GM23338 (cell line): ENCODE measurements around the gene RHO. TPM values are rescaled to one million over a fixed set of nuclear protein-coding genes. Genes with fewer than 3 reads are reported as not detected.

ENCODE experiments used
- ATAC-seq: fragments of 200-7000 bp; cut with Tn5 transposase; 3 replicates; pipeline ENCODE4 v1.9.1; 2020
- DNase-seq: peaks from one replicate; pipeline ENCODE4 v3.0.0-alpha.2; 2015; ENCODE audit warnings: low spot score
- H2AFZ ChIP-seq: fragments of 200-600 bp; sonication (generic); 2 replicates; pipeline ENCODE4 v1.8.0; 2016; ENCODE audit warnings: antibody characterized with exemption, mild to moderate bottlenecking, moderate library complexity
- H3F3A ChIP-seq: fragments of 200-600 bp; sonication (generic); replicated peaks from 2 replicates; pipeline ENCODE4 v1.8.0; 2017; ENCODE audit warnings: antibody characterized with exemption, mixed run types, low read depth
- H3K27ac ChIP-seq: fragments of 200-600 bp; sonication (generic); 2 replicates; pipeline ENCODE4 v1.6.1; 2016; ENCODE audit warnings: low read depth
- H3K27me3 ChIP-seq: fragments of 200-600 bp; sonication (generic); 2 replicates; pipeline ENCODE4 v1.8.0; 2016; ENCODE audit warnings: mild to moderate bottlenecking, mixed run types, moderate library complexity; ENCODE audit not compliant: insufficient read depth
- H3K36me3 ChIP-seq: fragments of 200-600 bp; sonication (generic); 2 replicates; pipeline ENCODE4 v1.8.0; 2016; ENCODE audit warnings: mild to moderate bottlenecking; ENCODE audit not compliant: insufficient read depth
- H3K4me1 ChIP-seq: fragments of 200-600 bp; sonication (generic); 2 replicates; pipeline ENCODE4 v1.8.0; 2016; ENCODE audit warnings: mild to moderate bottlenecking, moderate library complexity; ENCODE audit not compliant: insufficient read depth
- H3K4me2 ChIP-seq: fragments of 200-600 bp; sonication (generic); 2 replicates; pipeline ENCODE4 v1.7.1; 2017; ENCODE audit warnings: mixed run types
- H3K4me3 ChIP-seq: fragments of 200-600 bp; sonication (generic); 2 replicates; pipeline ENCODE4 v1.6.1; 2016; ENCODE audit warnings: mixed run types
- H3K79me2 ChIP-seq: fragments of 200-600 bp; sonication (generic); replicated peaks from 2 replicates; pipeline ENCODE4 v1.8.0; 2017; ENCODE audit warnings: mild to moderate bottlenecking; ENCODE audit not compliant: insufficient read depth
- H3K9me2 ChIP-seq: fragments of 200-600 bp; sonication (generic); 2 replicates; pipeline ENCODE4 v1.8.0; 2017; ENCODE audit not compliant: insufficient read depth
- H4K20me1 ChIP-seq: fragments of 200-600 bp; sonication (generic); replicated peaks from 2 replicates; pipeline ENCODE4 v1.8.0; 2017; ENCODE audit warnings: mild to moderate bottlenecking; ENCODE audit not compliant: insufficient read depth
- H3K27ac Mint-ChIP-seq: 2 replicates; pipeline ENCODE4 v1.8.0; 2020; ENCODE audit warnings: inconsistent platforms, mild to moderate bottlenecking, moderate library complexity, mixed read lengths
- H3K27me3 Mint-ChIP-seq: 3 replicates; pipeline ENCODE4 v1.8.0; 2022; ENCODE audit warnings: low read depth, mild to moderate bottlenecking, moderate library complexity, mixed read lengths, inconsistent platforms; ENCODE audit not compliant: insufficient read depth, poor library complexity
- H3K36me3 Mint-ChIP-seq: 3 replicates; pipeline ENCODE4 v1.8.0; 2021; ENCODE audit warnings: low read depth, mild to moderate bottlenecking, inconsistent platforms, moderate library complexity, mixed read lengths
- H3K4me1 Mint-ChIP-seq: 3 replicates; pipeline ENCODE4 v1.8.0; 2020; ENCODE audit warnings: mild to moderate bottlenecking, inconsistent platforms, mixed read lengths
- H3K4me3 Mint-ChIP-seq: 3 replicates; pipeline ENCODE4 v1.8.0; 2021; ENCODE audit warnings: moderate library complexity, mild to moderate bottlenecking, inconsistent platforms, mixed read lengths
- H3K9me3 Mint-ChIP-seq: 3 replicates; pipeline ENCODE4 v1.8.0; 2020; ENCODE audit warnings: moderate library complexity, mild to moderate bottlenecking, inconsistent platforms, mixed read lengths
- CREB1 ChIP-seq: fragments of 250-450 bp; sonication (Bioruptor Pico); IDR thresholded peaks from 2 replicates; pipeline ENCODE4 v1.5.0; 2020; ENCODE audit warnings: low read depth, mild to moderate bottlenecking, moderate library complexity
- EZH2 ChIP-seq: fragments of 200-600 bp; sonication (generic); IDR thresholded peaks from one replicate; pipeline ENCODE4 v1.8.0; 2017; ENCODE audit warnings: antibody characterized with exemption, mild to moderate bottlenecking, low read depth; ENCODE audit not compliant: unreplicated experiment
- EZH2phosphoT487 ChIP-seq: fragments of 200-600 bp; sonication (generic); IDR thresholded peaks from one replicate; pipeline ENCODE4 v1.8.1; 2018; ENCODE audit warnings: antibody characterized with exemption; ENCODE audit not compliant: unreplicated experiment
- JUNB ChIP-seq: IDR thresholded peaks from one replicate; pipeline ENCODE4 v1.6.1; 2016; ENCODE audit warnings: antibody characterized with exemption; ENCODE audit not compliant: unreplicated experiment
- NANOG ChIP-seq: IDR thresholded peaks from 2 replicates; pipeline ENCODE4 v1.6.1; 2016; ENCODE audit warnings: antibody characterized with exemption, borderline replicate concordance
- POLR2AphosphoS5 ChIP-seq: IDR thresholded peaks from 2 replicates; pipeline ENCODE4 v1.6.1; 2016; ENCODE audit warnings: antibody characterized with exemption, low read depth
- REST ChIP-seq: IDR thresholded peaks from one replicate; pipeline ENCODE4 v1.6.1; 2018; ENCODE audit warnings: antibody characterized with exemption; ENCODE audit not compliant: unreplicated experiment
- STAT1 ChIP-seq: IDR thresholded peaks from one replicate; pipeline ENCODE4 v1.6.1; 2016; ENCODE audit warnings: antibody characterized with exemption; ENCODE audit not compliant: unreplicated experiment
- ZNF114 ChIP-seq: fragments of 250-450 bp; sonication (Bioruptor Pico); IDR thresholded peaks from 2 replicates; pipeline ENCODE4 v1.5.0; 2020; ENCODE audit warnings: mild to moderate bottlenecking, moderate library complexity
- ZNF331 ChIP-seq: fragments of 250-450 bp; sonication (Bioruptor Pico); IDR thresholded peaks from 2 replicates; pipeline ENCODE4 v1.5.0; 2020; ENCODE audit warnings: low read depth, mild to moderate bottlenecking, moderate library complexity
- polyA plus RNA-seq: library from polyadenylated mRNA; unstranded; fragments of >200 nt; fragmentation: Nextera tagmentation; extraction: Ambion mirVana; gene quantifications from 2 replicates; pipeline ENCODE4 v1.2.1, GENCODE V29; 2016
- total RNA-seq: library from RNA; depleted of rRNA; stranded (reverse); fragments of >200 nt; shearing (Covaris generic); gene quantifications from 2 replicates; pipeline ENCODE4 v1.2.3, GENCODE V29; 2014
- TF ChIP-seq, protein P1 (sequence below), 2 experiments: fragments of 200-600 bp in 1 of 2; sonication (generic) in 1 of 2; conservative IDR thresholded peaks; 2 replicates each; pipeline versions ENCODE4 v1.5.1 to v1.6.1; 2016 to 2017; ENCODE audit warnings: antibody characterized with exemption in 2 of 2, low read depth in 2 of 2, mild to moderate bottlenecking in 2 of 2, moderate library complexity in 1 of 2
- TF ChIP-seq, protein P2 (sequence below): IDR thresholded peaks from 2 replicates; pipeline ENCODE4 v1.6.1; 2016; ENCODE audit warnings: antibody characterized with exemption
- TF ChIP-seq, protein P3 (sequence below): fragments of 250-450 bp; sonication (Bioruptor Pico); IDR thresholded peaks from 2 replicates; pipeline ENCODE4 v1.5.0; 2020; ENCODE audit warnings: mild to moderate bottlenecking, moderate library complexity

RHO gene
- total and polyA plus RNA-seq, 2 experiments from 2014 or later, result not detected

GRCh38 chr3:129558081-129558771 is 29.8 kb downstream of the RHO start:
- no peak for ATAC-seq
- Histone ChIP-seq H3K27ac (no peak overlapping the region), H2AFZ (no peak overlapping the region), H3K4me3 (no peak overlapping the region), H3K36me3 (no peaks in the 10 kb centered on the region), H3K9me2 (no peaks in the 10 kb centered on the region), H3K27me3 (no peaks in the 10 kb centered on the region), H3K4me2 (no peak overlapping the region), H3K4me1 (peaks cover 15% of the 10 kb centered on the region; the same call in 1 of the 2 replicates), H3F3A (no peaks in the 10 kb centered on the region), H3K79me2 (no peaks in the 10 kb centered on the region), H4K20me1 (no peaks in the 10 kb centered on the region)
- TF ChIP-seq, protein P1, sequence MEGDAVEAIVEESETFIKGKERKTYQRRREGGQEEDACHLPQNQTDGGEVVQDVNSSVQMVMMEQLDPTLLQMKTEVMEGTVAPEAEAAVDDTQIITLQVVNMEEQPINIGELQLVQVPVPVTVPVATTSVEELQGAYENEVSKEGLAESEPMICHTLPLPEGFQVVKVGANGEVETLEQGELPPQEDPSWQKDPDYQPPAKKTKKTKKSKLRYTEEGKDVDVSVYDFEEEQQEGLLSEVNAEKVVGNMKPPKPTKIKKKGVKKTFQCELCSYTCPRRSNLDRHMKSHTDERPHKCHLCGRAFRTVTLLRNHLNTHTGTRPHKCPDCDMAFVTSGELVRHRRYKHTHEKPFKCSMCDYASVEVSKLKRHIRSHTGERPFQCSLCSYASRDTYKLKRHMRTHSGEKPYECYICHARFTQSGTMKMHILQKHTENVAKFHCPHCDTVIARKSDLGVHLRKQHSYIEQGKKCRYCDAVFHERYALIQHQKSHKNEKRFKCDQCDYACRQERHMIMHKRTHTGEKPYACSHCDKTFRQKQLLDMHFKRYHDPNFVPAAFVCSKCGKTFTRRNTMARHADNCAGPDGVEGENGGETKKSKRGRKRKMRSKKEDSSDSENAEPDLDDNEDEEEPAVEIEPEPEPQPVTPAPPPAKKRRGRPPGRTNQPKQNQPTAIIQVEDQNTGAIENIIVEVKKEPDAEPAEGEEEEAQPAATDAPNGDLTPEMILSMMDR (conservative IDR thresholded peaks at IDR 0.05; ENCODE audit: low read depth in 2 of 2), result no peak
- TF ChIP-seq STAT1, result no peak
- no peak for TF ChIP-seq EZH2phosphoT487
- no peak for TF ChIP-seq ZNF331 (CRISPR knock-in tag)
- no peak for TF ChIP-seq ZNF114 (CRISPR knock-in tag)
- TF ChIP-seq, protein P2, sequence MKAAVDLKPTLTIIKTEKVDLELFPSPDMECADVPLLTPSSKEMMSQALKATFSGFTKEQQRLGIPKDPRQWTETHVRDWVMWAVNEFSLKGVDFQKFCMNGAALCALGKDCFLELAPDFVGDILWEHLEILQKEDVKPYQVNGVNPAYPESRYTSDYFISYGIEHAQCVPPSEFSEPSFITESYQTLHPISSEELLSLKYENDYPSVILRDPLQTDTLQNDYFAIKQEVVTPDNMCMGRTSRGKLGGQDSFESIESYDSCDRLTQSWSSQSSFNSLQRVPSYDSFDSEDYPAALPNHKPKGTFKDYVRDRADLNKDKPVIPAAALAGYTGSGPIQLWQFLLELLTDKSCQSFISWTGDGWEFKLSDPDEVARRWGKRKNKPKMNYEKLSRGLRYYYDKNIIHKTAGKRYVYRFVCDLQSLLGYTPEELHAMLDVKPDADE, result no peak
- TF ChIP-seq, protein P3, sequence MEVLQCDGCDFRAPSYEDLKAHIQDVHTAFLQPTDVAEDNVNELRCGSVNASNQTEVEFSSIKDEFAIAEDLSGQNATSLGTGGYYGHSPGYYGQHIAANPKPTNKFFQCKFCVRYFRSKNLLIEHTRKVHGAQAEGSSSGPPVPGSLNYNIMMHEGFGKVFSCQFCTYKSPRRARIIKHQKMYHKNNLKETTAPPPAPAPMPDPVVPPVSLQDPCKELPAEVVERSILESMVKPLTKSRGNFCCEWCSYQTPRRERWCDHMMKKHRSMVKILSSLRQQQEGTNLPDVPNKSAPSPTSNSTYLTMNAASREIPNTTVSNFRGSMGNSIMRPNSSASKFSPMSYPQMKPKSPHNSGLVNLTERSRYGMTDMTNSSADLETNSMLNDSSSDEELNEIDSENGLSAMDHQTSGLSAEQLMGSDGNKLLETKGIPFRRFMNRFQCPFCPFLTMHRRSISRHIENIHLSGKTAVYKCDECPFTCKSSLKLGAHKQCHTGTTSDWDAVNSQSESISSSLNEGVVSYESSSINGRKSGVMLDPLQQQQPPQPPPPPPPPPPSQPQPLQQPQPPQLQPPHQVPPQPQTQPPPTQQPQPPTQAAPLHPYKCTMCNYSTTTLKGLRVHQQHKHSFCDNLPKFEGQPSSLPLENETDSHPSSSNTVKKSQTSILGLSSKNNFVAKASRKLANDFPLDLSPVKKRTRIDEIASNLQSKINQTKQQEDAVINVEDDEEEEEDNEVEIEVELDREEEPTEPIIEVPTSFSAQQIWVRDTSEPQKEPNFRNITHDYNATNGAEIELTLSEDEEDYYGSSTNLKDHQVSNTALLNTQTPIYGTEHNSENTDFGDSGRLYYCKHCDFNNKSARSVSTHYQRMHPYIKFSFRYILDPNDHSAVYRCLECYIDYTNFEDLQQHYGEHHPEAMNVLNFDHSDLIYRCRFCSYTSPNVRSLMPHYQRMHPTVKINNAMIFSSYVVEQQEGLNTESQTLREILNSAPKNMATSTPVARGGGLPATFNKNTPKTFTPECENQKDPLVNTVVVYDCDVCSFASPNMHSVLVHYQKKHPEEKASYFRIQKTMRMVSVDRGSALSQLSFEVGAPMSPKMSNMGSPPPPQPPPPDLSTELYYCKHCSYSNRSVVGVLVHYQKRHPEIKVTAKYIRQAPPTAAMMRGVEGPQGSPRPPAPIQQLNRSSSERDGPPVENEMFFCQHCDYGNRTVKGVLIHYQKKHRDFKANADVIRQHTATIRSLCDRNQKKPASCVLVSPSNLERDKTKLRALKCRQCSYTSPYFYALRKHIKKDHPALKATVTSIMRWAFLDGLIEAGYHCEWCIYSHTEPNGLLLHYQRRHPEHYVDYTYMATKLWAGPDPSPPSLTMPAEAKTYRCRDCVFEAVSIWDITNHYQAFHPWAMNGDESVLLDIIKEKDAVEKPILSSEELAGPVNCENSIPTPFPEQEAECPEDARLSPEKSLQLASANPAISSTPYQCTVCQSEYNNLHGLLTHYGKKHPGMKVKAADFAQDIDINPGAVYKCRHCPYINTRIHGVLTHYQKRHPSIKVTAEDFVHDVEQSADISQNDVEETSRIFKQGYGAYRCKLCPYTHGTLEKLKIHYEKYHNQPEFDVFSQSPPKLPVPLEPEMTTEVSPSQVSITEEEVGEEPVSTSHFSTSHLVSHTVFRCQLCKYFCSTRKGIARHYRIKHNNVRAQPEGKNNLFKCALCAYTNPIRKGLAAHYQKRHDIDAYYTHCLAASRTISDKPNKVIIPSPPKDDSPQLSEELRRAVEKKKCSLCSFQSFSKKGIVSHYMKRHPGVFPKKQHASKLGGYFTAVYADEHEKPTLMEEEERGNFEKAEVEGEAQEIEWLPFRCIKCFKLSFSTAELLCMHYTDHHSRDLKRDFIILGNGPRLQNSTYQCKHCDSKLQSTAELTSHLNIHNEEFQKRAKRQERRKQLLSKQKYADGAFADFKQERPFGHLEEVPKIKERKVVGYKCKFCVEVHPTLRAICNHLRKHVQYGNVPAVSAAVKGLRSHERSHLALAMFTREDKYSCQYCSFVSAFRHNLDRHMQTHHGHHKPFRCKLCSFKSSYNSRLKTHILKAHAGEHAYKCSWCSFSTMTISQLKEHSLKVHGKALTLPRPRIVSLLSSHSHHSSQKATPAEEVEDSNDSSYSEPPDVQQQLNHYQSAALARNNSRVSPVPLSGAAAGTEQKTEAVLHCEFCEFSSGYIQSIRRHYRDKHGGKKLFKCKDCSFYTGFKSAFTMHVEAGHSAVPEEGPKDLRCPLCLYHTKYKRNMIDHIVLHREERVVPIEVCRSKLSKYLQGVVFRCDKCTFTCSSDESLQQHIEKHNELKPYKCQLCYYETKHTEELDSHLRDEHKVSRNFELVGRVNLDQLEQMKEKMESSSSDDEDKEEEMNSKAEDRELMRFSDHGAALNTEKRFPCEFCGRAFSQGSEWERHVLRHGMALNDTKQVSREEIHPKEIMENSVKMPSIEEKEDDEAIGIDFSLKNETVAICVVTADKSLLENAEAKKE, result no peak
- no peak for TF ChIP-seq EZH2
- TF ChIP-seq POLR2AphosphoS5, result no peak
- TF ChIP-seq JUNB, result no peak
- TF ChIP-seq REST, result no peak
- no peak for TF ChIP-seq CREB1
- no peak for TF ChIP-seq NANOG
- no peak overlapping the region for H3K4me3 Mint-ChIP-seq
- H3K9me3 Mint-ChIP-seq, result no peaks in the 10 kb centered on the region
- no peak for DNase-seq
- H3K4me1 Mint-ChIP-seq, result peaks cover 40% of the 10 kb centered on the region
- H3K27me3 Mint-ChIP-seq, result peaks cover 10% of the 10 kb centered on the region
- peak overlapping the region; percentile 57 for H3K27ac Mint-ChIP-seq
- peaks cover 4% of the 10 kb centered on the region; the same call in 1 of the 3 replicates for H3K36me3 Mint-ChIP-seq
